Activated B cell treated with CpG ODN at 0.5 μM for 24 hours (primary cell): ENCODE data around the gene MYH11. TPM values are rescaled to one million over a fixed set of nuclear protein-coding genes. Genes with fewer than 3 reads are reported as not detected.
"Not testable (repeated sequence)": the region's sequence is repeated elsewhere in the genome, so short reads cannot be mapped to it uniquely, and the experiment has no call there.

Source experiments
- ATAC-seq: fragments of 200-7000 bp; cut with Tn5 transposase; one replicate; pipeline ENCODE4 v1.10.0; 2021; ENCODE audit warnings: low read depth, mild to moderate bottlenecking, moderate library complexity
- CTCF ChIA-PET: fragments of 350-600 bp; sonication (Branson Sonifier 250); formaldehyde crosslinking; loops from one replicate; lab custom pipeline; 2021; ENCODE audit warnings: antibody characterized with exemption; lab: Charles Lee
- POLR2A ChIA-PET: fragments of 350-600 bp; sonication (Branson Sonifier 250); formaldehyde crosslinking; loops from one replicate; lab custom pipeline; 2021; ENCODE audit warnings: antibody characterized with exemption; lab: Charles Lee
- DNase-seq: peaks from one replicate; pipeline ENCODE4 v3.0.0; 2022
- H3K27ac Mint-ChIP-seq: one replicate; pipeline ENCODE4 v1.8.0; 2020; ENCODE audit warnings: mixed read lengths
- H3K27me3 Mint-ChIP-seq: one replicate; pipeline ENCODE4 v1.8.0; 2021; ENCODE audit warnings: mixed read lengths
- H3K36me3 Mint-ChIP-seq: one replicate; pipeline ENCODE4 v1.8.0; 2021; ENCODE audit warnings: low read depth, mixed read lengths
- H3K4me1 Mint-ChIP-seq: one replicate; pipeline ENCODE4 v1.8.0; 2021; ENCODE audit warnings: mixed read lengths
- H3K4me3 Mint-ChIP-seq: one replicate; pipeline ENCODE4 v1.8.0; 2020; ENCODE audit warnings: mild to moderate bottlenecking, mixed read lengths
- H3K9me3 Mint-ChIP-seq: one replicate; pipeline ENCODE4 v1.8.0; 2020; ENCODE audit warnings: mixed read lengths
- CTCF ChIP-seq: fragments of 200-600 bp; IDR thresholded peaks from one replicate; pipeline ENCODE4 v1.8.0; 2022; ENCODE audit warnings: antibody characterized with exemption, mild to moderate bottlenecking
- intact Hi-C: fragments of 100-400 bp; cut with micrococcal nuclease; formaldehyde crosslinking; loops from one replicate; pipeline ENCODE4 v1.15.1; 2024
- total RNA-seq: library from RNA; stranded (reverse); gene quantifications from 2 replicates; pipeline ENCODE4 v1.2.3, GENCODE V29; 2022

MYH11 gene
- total RNA-seq, 1 donor from 2014 or later: 0.58 TPM

- ATAC-seq (no peak), DNase-seq (no peak)
- no peak overlapping the region for H3K4me3 Mint-ChIP-seq
- no peak for TF ChIP-seq CTCF
- no peak overlapping the region for H3K27ac Mint-ChIP-seq
- intact Hi-C loops: loop anchor here (5.0 kb wide), 1 partner anchor 495 kb away; no protein-coding TSS in a partner anchor
- H3K36me3 Mint-ChIP-seq: peaks cover 90% of the 10 kb centered on the region
- ChIA-PET POLR2A (no interaction called here), CTCF (interaction anchor here (1.3 kb wide), 1 partner anchor 15 kb away, joined by 3 read pairs; no protein-coding TSS in a partner anchor)
- H3K9me3 Mint-ChIP-seq: no peaks in the 10 kb centered on the region
- no peaks in the 10 kb centered on the region for H3K27me3 Mint-ChIP-seq
- peaks cover 5% of the 10 kb centered on the region for H3K4me1 Mint-ChIP-seq
Observed at GRCh38 chr16:15701975-15702970, 154.6 kb downstream of the MYH11 start.

GRCh38 chr16:15701367-15701766, 155.5 kb downstream of the MYH11 start:
- Mint-ChIP-seq H3K4me3 (no peak overlapping the region), H3K36me3 (peaks cover 92% of the 10 kb centered on the region), H3K27ac (no peak overlapping the region), H3K27me3 (no peaks in the 10 kb centered on the region), H3K9me3 (no peaks in the 10 kb centered on the region), H3K4me1 (peaks cover 5% of the 10 kb centered on the region)
- POLR2A ChIA-PET: interaction anchor here (0.6 kb wide), 1 partner anchor 1095 kb away, joined by 3 read pairs; no protein-coding TSS in a partner anchor
- ATAC-seq: no peak
- DNase-seq: no peak
- CTCF ChIA-PET: no interaction called here
- no peak for TF ChIP-seq CTCF
- intact Hi-C loops: loop anchor here (5.0 kb wide), 1 partner anchor 496 kb away; no protein-coding TSS in a partner anchor

- Mint-ChIP-seq H3K4me3 (no peak overlapping the region), H3K36me3 (peaks cover 91% of the 10 kb centered on the region), H3K9me3 (no peaks in the 10 kb centered on the region), H3K27me3 (no peaks in the 10 kb centered on the region), H3K27ac (no peak overlapping the region), H3K4me1 (peaks cover 3% of the 10 kb centered on the region)
- DNase-seq (no peak), ATAC-seq (no peak)
- ChIA-PET CTCF (no interaction called here), POLR2A (interaction anchor here (0.7 kb wide), 2 partner anchors 12 to 30 kb away, joined by 3 to 5 read pairs; no protein-coding TSS in a partner anchor)
- intact Hi-C loops: loop anchor here (5.0 kb wide), 1 partner anchor 497 kb away; no protein-coding TSS in a partner anchor
- no peak for TF ChIP-seq CTCF
Observed at GRCh38 chr16:15699819-15700218, 157.0 kb downstream of the MYH11 start.

- ATAC-seq: no peak
- H3K4me1 Mint-ChIP-seq: no peaks in the 10 kb centered on the region
- DNase-seq: no peak
- intact Hi-C loops: no loop called here
- H3K27ac Mint-ChIP-seq: no peak overlapping the region
- no peak for TF ChIP-seq CTCF
- ChIA-PET CTCF (no interaction called here), POLR2A (interaction anchor here (0.7 kb wide), 2 partner anchors 74 to 125 kb away, joined by 4 to 6 read pairs; no protein-coding TSS in a partner anchor)
- no peaks in the 10 kb centered on the region for H3K27me3 Mint-ChIP-seq
- H3K9me3 Mint-ChIP-seq: no peaks in the 10 kb centered on the region
- peaks cover 93% of the 10 kb centered on the region for H3K36me3 Mint-ChIP-seq
- no peak overlapping the region for H3K4me3 Mint-ChIP-seq
Observed at GRCh38 chr16:15694499-15694898, 162.3 kb downstream of the MYH11 start.

GRCh38 chr16:15692508-15692907, 164.3 kb downstream of the MYH11 start:
- DNase-seq, H3K9me3 Mint-ChIP-seq, H3K4me1 Mint-ChIP-seq, H3K27me3 Mint-ChIP-seq, POLR2A ChIA-PET, CTCF ChIA-PET, ATAC-seq, H3K27ac Mint-ChIP-seq, intact Hi-C loops, H3K4me3 Mint-ChIP-seq: not testable (repeated sequence)
- H3K36me3 Mint-ChIP-seq: peaks cover 90% of the 10 kb centered on the region
